GM21360 (cell line): ENCODE data around the gene ACTR2.

ENCODE experiments used
- ATAC-seq: cut with Tn5 transposase; IDR thresholded peaks from one replicate; pipeline ENCODE4 v1.9.1; 2021; ENCODE audit warnings: mild to moderate bottlenecking, moderate library complexity; ENCODE audit not compliant: unreplicated experiment

ACTR2 gene

DNA sequence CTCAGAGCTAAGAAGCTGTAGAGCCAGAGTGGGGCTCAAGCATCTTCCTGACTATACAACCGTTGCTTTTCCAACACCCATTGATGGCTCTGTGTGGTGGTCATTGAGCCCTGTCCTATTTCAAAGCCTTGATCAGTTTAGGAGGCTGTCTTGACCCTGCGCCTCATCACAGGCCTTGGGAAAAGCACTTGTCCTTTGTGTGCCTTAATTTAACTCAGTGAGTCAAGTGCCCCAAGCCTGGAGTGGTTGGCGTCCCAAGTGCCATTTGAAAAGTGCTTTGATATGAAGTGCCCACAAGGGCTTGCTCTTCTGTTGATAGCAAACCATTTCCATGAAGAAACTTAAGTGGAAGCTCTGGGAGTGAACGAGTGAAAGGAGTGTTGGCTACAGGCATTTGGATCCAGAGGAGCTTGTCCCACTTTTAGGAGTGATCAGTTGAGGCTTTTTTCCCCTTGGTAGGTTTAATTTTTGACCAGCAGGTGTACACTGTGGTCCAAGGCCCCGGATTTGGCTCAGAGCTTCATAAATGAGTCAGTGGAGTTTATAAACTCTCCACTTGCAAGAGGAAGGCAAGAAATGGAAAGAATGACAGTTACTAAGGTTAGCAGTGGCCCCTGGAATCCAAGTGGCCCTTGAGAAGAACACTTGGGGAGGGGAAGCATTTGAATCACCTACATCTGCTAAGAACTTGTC lies 50.3 kb downstream of the ACTR2 start:
- ATAC-seq, result no peak

DNA sequence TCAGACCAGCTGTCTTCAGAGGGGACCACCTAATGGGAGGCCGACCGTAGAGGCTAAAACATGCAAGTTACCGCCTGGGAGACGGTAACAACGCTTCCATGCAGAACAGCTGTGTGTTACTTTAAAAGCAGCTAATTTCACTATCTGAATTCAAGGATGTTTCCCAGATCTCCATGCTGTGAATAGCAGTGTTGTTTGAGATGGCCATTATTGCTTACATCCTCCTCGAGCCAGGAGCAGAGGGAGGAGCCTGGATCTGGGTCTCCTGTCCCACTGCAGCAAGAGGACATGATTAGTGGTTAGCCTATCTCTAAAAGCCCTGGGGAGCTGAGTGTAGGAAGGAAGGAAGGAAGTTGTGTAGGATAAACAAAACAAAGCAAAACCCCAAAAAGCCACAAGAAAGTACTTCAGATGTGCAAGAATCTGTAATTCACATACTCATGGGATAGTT lies 50.9 kb downstream of the ACTR2 start:
- ATAC-seq, result no peak

DNA sequence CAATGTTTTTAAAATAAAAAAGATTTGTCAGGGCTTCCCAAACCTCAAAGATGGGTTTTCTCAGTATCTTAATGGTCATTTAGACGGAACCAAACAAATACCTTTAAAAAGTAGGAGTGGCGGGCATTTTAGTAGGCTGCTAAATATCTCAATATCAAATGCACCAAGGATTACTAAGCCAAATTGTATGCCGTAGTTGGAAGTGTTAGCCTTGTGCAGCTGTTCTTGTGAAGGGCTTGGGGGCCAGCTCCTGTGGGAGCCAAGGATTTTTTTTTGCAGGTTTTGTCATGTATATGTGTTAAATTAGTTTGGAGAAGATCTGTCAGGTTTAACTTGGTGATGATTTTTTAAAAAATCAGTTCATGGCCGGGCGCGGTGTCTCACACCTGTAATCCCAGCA lies 52.1 kb downstream of the ACTR2 start:
- no peak for ATAC-seq

DNA sequence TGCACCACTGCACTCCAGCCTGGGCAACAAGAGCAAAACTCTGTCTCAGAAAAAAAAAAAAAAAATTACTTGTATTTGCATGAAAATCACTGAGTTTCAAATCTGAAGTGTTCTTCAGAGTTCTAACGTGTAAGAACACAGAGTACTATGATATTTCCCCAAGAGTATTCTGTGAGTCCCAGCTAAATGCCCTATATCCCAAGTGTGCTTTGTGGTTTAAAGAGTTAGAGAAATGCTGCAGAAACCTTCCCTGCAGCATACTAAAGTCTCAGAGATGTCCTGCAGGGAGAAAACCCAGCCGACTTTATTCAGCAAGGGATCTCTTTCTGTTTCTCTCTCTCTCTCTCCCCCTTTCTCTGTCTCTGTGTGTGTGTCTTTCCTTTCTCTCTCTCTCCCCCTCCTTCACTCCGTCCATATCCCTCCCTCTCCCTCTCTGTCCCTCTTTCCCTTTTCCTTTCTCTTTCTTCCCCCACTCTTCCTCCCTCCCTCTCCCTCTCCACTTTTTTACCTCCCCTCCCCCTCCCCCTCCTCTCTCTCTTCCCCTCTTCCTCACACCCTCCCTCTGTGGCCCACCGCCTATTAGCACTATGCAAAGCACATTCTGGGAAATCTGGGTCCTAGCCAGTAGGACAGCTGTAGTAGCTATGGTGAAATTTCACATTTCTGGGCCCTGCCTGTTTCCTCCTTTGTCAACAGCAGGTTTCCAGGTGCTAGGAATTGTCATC lies 54.2 kb downstream of the ACTR2 start:
- no peak for ATAC-seq

DNA sequence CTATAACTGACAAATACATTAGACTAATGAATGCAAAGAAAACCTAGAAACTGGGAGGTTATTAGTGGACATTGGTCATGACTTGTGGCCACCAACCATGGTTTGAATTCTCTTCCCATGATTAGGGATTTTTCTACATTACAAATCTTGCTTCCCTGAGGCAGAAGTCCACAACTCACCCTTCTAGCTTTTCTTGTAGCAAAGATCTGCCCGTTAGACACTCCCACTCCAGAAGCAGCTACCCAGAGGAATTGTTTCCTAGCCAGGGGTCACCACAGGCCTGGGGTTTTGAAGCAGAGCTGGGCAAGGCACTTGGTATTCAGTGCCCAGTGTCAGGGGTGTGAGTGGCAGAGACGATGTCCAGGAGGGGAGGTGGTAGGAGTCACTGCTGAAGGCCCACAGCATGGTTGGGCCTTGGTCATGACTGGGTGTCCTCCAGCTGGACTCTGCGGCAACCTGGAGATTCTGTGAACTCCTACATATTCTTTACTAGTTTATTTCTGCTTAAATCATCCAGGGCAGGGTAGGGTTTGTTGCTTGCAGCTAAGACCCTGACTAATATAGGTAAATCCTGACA lies 54.9 kb downstream of the ACTR2 start:
- no peak for ATAC-seq

DNA sequence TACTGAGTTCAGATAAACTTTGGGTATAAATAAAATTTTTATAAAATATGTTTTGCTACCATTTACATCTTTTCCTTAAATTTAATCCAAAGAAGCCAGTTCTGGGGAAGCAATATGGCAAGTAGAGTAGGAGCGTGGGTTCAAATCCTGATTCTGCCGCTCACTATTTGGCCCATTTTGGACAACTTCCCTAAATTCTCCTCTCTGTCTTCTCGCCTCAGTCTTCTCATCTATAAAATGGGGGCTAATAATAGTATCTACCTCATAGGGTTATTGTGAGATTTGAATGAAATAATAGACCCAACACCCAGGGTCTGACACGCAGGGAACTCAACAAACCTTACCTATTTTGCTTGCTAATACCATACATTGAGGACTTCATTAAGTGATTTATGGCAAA lies 59.7 kb downstream of the ACTR2 start:
- no peak for ATAC-seq

DNA sequence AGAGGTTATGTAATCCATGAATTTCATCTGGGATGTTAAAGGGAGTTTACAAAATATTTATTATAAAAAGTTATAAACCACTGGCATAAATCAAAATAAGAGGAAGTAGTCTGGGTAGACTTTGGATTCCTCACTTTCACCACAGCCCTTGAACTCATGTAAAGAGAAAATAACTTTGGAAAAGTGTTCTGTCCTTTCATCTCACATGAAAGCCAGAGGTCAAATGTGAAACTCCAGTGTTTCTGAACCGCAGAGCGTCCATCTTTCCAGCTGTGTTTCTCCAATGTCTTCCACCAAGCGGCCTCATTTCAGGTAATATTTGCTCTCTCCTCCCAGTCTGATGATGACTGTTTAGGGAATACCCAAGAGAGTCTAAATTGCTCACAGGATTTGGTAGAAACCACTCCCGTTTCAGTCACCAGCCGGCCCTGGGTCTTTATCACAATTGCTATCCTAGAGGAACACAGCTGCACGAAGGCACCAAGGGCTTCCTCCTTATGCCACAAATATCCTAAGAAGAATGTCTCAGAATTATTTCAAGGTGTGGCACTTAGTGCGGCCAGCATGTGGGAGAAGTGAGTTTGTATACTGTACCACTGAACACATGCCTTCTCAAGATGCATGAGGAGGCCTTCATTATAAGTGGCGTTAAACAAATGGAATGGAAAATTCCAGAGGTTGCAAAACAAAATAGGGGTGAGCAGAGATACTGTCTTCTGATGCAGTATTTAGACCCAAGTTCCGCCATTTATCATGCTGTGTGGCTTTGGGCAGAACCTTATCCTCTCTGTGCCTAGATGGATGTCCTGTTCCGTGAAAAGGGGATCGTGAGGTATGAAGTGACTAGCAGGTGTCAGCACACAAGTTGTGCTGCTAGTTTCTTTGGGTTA lies 63.8 kb downstream of the ACTR2 start:
- ATAC-seq, result no peak

DNA sequence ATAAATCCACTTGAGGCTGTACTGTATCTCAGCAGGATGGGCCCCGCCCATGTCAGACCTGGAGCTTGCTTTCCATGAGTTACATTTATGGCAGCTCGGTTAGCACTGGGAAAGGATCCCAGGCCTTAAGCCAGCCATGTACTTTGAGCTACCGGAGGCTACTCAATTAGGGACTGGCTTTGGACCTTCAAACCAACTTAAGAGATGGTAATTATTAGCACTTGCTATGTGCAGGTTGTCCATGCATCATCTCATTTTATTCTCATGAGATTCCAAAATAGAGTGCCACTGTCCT lies 64.4 kb downstream of the ACTR2 start:
- ATAC-seq, result no peak

DNA sequence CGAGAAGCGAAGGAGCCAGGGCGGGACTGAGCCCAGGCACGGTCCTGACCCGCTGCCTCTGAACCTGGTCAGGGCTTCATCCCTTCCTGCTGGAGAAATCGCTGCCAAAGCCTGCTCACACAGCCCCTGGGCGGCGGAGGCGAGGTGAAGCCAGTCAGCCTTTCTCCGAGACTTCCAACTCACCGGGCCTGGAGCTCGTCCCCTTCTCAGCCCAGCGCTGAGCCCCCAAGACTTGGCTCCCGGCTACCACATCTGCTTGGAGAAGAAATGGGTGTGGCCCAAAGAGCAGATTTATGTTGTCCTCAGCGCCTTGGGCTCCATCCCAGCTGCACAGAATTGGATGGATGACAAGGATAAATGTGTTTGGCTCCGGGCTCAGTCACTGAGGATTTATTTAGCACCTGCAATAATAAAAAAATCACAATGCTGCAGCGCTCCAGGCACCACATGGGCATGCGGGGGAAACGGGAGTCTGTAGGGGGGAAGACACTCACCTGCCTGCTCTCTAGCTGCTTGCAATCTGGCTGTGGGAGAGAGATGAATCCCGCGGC lies 64.9 kb downstream of the ACTR2 start:
- ATAC-seq, result no peak

DNA sequence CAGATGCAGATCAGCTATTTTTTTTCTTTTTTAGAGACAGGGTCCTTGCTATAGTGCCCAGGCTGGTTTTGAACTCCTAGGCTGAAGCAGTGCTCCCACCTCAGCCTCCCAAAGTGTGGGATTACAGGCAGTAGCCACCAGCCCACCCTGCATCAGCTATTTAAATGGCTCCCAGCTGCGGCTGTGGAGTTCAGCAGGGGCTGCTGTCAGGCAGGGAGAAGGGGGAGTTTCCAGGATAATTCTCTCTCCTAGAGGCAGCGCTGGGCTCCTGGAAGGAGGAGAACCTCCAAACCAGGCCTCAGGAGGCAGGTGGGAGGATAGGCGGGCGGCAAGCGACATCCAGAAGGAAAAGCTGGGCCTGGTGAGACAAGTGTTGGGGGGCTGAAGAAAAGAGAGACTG lies 65.7 kb downstream of the ACTR2 start:
- no peak for ATAC-seq

DNA sequence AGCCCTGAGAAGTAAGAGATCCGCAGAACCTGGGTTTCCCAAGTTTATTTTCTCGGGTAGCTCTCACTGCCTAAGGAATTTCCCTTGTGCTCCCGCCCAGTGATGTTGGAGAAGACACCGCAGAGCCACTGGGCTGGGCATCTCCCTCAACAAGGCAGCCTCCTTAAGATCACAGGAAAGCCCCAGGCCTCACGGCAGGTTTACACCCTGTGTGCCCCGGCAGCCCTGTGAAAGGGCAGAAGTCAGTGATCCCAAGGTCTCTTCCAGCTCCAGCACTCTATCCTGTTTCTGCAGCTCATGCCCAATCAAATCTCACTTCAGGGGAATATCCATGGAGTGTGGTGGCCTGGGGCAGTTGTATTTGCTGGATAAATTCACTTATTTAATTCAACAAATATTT lies 66.5 kb downstream of the ACTR2 start:
- ATAC-seq, result no peak

DNA sequence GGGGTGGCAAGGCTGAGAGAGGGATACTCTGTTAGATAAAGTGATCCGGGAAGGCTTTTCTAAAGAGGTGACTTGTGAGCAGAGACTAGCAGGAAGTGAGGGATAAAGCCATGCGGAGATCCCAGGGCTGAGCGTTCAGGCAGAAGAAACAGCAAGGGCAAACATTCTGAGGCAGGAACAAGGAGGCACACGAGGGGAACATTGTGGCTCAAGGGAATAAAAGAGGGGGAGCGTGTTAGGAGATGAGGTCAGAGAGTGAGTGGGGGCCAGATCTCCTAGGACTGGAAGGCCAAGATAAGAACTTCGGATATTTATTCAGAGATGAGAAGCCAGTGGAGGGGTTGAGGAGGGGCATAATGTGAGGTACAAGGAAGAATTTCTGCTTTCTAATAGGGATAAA lies 67.1 kb downstream of the ACTR2 start:
- no peak for ATAC-seq

DNA sequence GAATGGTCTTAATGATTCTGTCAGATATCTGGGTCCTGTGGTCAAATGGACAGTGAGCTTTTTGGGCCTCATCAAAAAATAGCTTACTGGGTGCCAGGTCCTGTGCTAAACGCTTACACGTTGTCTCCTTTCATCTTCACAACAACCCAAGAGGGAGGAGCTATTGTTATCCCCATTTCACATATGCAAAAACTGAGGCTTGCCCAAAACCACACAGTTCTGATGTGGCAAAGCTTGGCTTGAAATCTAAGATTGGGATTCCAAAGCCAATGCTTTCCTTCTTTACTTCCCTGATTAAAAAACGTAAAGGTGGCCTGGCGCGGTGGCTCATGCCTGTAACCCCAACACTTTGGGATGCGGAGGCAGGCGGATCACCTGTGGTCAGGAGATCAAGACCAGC lies 69.3 kb downstream of the ACTR2 start:
- no peak for ATAC-seq

DNA sequence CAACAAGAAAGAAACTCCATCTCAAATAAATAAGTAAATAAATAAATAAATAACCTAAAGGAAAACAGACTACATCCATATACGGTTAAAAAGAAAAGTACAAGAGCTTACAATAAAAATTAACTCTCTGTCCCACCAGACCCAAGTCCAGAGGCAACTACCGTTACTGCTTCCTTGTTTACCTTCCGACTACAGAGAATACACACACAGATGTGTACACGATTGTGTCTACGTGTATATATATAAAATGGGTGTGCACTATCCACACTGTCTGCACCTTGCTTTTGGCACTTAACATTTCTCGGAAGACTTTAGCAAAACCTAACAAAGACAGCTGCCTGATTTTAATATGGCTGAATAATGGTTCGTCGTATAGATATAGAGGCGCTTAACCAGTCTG lies 69.9 kb downstream of the ACTR2 start:
- ATAC-seq, result no peak

DNA sequence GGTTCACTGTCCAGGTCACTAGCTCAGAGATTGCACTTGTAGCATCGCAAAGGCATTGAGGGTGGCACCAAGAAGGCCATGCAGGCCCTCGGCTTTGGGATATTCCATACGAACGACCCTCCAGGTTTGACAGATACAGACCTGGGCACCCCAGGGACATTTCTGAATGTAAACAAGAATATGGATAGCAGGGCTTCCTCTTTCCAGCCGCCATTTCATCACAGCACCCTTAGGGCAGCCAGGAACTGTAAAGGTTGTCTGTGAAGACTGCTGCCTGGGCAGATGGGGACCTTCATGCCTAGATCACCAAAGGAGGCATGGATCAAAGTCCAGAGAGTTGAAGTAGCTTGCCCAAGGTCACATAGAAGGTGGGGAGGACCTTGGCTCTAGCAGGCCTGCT lies 70.5 kb downstream of the ACTR2 start:
- ATAC-seq, result no peak

DNA sequence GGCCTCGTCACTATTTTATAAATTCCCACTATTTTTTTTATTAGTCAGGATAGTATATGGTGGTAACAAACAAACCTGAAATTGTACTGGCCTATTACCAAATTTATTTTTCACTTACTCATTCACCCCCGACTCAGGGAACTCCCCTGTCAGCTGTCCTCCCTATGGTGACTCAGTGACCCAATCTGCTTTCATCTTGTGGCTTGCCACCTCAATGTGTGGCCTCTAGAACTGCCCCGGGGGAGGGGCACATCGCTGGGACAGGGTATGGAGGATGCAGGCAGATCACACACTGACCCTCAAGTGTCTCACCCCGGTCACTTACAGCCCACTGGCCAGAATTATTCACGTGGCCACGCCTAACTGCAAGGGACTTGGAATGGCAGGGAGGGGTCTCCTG lies 71.6 kb downstream of the ACTR2 start:
- no peak for ATAC-seq

DNA sequence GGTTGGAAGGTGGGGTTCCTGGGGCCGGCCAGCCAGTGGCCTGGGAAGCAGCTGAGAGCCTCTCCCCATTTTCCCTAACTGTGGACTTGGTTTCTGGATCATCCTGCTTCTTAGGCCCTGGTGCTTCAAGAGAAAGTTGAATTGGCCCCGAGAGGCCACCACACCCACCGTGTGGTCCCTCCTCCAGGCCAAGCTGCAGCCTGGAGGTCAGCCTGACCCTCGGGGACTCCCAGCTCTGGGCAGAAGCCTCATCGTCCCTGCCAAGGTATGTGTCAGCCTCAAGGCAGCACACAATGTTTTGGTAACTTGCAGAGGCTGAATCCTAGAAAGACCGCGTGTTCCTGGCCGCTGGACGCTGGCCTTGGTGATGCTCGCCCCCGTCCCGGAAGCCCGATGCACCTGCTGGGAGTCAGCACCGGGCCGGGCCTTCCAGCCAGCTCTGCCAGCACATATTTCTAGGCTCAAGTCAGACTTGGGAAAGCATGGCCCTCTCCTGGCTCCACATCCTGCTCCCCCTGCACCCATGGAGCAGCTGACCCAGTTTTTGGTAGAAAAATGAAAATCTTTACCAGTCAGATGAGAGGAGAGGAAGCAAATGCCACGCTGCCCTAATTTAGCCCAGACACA lies 72.6 kb downstream of the ACTR2 start:
- ATAC-seq, result no peak

DNA sequence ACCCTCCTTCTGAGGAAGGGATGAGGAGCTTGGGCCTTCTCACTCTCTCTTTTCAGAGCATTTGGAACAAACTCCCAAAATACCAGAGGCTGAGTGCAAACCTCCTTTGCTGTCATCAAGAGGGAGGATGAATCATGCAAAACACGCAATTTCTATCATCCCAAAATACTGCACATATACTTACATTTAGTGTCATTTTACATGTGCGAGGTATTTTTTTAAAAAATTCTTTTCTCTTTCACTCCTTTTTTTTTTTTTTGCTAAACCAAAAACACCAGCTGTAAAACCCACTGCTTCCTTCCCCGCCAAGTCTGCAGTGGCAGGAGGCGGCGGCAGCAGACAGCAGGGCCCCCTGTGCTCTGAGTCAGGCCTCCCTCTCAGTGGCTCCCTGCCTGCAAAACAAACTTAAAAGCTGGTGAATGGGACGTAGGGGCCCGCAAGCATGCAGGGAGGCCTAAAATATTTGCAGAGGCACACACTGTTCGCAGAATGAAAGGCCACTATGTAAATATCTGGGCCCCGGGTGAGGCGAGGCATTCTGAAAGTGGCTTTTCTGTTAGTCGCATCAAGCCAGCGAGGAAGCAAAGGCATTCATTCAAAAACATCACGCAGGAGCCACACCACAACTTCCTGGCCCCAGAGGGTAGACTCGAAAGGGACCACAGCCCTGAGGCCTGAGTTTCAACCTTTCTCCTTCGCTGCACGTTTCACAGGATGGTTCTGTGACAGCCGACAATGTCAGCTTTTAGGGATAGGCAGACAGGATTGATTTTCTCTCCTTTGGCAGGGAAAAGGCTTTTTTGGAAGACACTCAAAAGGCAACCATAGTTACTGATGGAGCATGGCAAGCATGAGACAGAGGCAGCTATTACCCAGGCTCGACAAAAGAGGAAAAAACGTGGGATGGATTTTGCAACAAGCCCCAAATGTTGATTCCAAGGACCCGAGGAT lies 73.4 kb downstream of the ACTR2 start:
- ATAC-seq, result peak; percentile 90

DNA sequence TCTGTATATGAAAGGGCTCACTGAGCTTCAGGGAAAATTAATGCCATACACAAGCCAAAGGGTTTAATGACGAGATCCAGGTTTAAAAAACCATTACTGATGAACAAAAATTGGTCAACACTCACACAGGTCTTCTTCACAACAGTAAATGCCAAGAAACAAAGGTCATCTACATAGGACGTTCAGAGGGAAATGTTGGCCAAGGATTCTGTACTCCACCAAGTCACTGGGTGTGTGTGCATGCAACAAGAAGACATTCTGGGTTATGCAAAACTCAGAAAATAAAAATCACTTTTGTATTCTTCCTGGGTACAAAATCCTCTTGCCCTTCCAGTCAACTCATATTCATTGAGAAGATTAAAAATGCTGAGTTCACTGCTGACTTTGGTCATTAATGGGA lies 78.3 kb downstream of the ACTR2 start:
- ATAC-seq, result no peak

DNA sequence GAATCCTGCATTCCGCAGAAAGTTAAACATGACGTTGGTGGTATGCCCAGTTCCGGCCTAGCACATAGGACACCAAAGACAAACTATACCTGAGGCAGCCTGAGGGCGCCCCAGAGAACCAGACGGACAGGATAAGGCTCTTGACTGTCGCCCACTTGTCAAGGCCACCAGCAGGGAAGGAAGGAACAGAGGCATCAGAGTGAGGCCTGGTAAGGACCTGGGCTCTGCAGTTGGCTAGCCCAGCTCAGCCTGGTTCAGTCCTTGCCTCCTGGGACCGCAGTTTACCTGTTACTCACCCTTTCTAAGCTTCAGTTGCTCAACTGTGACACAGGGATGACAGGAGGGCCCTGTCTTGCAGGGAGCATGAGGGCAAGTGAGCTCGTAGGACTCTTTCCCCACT lies 82.1 kb downstream of the ACTR2 start:
- ATAC-seq, result no peak
